HG03045 (cell line): Measurements from ENCODE around the gene HDC.
A peak's percentile ranks its signal among the peaks of the same experiment; 100 is the strongest.

ENCODE experiments used
- ATAC-seq: cut with Tn5 transposase; IDR thresholded peaks from one replicate; pipeline ENCODE4 v1.9.1; 2021; ENCODE audit warnings: mild to moderate bottlenecking, moderate library complexity; ENCODE audit not compliant: unreplicated experiment

HDC gene, protein sequence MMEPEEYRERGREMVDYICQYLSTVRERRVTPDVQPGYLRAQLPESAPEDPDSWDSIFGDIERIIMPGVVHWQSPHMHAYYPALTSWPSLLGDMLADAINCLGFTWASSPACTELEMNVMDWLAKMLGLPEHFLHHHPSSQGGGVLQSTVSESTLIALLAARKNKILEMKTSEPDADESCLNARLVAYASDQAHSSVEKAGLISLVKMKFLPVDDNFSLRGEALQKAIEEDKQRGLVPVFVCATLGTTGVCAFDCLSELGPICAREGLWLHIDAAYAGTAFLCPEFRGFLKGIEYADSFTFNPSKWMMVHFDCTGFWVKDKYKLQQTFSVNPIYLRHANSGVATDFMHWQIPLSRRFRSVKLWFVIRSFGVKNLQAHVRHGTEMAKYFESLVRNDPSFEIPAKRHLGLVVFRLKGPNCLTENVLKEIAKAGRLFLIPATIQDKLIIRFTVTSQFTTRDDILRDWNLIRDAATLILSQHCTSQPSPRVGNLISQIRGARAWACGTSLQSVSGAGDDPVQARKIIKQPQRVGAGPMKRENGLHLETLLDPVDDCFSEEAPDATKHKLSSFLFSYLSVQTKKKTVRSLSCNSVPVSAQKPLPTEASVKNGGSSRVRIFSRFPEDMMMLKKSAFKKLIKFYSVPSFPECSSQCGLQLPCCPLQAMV

DNA sequence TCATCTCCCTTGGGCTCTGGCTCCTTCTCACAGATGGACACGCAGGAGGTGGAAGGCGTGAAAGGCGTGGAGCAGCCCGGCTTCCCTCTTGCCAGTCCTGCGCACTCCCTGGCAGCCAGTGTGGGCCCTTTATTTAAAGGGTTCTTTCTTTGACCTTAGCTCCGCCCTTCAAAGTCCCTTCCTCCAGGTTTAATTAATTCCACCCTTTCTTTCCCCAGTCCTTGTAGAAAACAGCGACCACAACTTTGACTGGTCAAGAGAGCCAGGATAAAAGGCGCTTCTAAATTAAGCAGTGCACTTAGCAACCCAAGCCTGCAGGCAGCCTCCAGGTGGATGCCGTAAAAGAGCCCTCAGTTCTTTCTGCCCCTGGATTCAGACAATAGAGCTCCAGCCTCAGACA is at the start of gene HDC:
Gene HDC (minus strand): TSS at position 107 of the 400 bp plus-strand sequence. CDS start 103 bp downstream, at position 4.
- ATAC-seq, result no peak

DNA sequence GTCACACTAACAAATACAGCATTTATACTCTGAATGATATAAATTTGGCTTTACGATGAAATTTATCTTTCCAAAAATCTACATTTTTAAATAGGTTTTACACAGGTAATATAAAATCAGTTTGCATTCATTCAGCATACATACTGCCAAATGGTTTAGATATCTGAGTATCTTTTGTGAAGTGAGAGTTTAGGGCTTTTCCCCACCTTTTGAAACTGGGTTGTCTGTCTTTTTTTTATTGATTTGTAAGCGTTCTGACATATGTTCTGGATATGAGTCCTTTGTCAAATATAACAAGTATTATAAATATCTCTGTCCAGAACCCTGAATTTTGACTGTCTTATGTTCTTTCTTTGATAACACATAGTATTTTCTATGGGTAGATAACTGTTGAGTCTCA is 47.1 kb upstream of the HDC start:
- no peak for ATAC-seq

DNA sequence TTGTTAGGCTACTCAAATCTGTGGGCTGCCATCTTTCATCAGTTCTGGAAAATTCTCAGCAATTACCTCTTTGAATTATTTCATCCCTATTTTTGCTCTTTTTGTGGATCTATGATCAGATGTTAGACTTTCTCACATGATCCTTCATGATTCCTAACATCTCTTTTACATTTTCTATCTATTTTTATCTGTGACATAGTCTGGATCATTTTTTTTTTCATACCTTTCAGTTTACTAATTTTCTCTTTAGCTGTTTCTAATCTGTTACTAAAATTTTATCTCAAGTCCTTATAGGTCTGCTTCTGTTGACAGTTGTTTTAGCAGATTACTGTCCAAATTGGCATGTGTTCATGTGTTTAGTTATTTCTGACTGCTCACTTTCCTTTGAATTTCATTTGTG is 42.3 kb upstream of the HDC start:
- ATAC-seq, result no peak

DNA sequence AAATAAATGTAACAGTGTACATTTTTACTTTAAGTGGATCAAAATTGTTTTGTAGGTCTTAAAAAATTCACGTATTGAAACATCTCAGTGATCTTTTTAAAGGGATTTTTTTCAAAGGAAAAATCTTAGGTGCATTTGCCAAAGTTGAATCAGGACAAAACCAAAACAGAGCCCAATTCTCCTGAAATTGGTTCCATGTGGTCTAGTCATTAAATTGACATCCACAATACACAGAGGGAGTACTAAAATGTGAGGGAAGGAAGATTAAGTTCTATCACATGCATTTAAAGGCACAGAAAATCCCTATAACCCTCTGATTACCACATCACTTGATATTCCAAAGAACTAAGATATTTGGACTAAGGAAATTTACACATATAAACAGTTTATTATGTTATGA is 39.3 kb upstream of the HDC start:
- no peak for ATAC-seq

DNA sequence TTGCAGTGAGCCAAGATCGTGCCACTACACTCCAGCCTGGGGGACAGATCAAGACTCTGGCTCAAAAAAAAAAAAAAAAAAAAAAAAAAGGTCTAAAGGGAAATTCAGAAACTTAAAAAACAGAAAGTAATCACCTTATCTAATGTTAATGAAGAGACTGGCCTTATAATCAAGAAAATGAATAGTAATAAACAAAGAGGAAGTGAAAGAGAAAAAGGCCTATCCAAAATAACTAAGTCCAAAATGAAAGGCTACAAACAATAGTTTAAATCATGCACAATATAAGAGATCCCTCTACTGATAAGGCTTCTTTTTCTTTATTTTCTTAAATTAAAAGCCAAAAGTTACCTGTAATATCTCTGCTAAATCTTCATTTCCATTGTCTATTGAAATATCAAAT is 37.1 kb upstream of the HDC start:
- ATAC-seq, result no peak

DNA sequence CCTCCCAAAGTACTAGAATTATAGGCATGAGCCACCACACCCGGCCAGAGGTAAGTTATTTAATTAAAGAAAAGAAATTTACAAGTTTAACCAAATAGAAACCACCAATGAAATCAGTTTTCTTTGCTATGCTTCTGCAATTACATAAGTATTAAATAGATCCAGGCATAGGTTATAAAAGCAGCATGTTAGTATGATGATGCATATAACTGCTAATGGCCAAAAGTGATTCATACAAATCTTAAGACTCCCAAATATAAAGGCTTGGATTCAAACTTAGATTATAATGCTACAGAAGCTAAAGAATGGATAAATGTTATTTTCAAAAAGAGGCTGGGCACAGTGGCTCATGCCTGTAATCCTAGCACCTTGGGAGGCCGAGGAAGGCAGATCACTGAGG is 32.8 kb upstream of the HDC start:
- no peak for ATAC-seq

DNA sequence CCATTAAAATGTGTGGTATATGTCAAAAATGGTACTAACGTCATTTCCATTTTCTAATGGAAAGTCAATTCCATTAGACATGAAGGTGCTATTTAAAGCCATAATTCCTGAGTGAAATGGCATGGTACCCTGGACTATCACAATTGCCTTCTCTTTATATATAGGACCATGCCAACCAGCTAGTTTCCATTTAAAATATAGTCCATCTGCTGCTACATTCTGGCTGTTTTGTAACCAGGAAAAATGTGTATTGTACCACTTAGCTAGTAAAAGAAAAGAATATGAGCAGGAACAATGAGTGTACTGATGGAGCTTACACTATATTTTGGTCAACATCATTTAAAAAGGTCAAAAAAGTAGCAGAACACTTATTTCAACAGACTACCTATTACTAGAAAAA is 30.4 kb upstream of the HDC start:
- no peak for ATAC-seq

DNA sequence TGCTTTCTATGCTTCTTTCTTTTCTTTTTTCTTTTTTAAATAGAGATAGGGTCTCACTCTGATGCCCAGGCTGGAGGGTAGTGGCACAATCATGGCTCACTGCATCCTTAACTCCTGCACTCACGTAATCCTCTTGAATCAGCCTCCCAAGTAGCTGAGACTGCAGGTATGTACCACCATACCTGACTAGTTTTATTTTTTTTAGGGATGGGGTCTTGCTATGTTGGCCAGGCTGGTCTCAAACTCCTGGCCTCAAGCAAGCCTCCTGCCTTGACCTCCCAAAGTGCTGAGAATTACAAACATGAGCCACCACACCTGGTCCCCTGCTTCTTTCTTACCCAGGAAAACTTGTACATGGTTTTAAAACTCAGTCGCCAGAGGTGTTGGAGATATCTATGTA is 24.2 kb upstream of the HDC start:
- ATAC-seq, result no peak

DNA sequence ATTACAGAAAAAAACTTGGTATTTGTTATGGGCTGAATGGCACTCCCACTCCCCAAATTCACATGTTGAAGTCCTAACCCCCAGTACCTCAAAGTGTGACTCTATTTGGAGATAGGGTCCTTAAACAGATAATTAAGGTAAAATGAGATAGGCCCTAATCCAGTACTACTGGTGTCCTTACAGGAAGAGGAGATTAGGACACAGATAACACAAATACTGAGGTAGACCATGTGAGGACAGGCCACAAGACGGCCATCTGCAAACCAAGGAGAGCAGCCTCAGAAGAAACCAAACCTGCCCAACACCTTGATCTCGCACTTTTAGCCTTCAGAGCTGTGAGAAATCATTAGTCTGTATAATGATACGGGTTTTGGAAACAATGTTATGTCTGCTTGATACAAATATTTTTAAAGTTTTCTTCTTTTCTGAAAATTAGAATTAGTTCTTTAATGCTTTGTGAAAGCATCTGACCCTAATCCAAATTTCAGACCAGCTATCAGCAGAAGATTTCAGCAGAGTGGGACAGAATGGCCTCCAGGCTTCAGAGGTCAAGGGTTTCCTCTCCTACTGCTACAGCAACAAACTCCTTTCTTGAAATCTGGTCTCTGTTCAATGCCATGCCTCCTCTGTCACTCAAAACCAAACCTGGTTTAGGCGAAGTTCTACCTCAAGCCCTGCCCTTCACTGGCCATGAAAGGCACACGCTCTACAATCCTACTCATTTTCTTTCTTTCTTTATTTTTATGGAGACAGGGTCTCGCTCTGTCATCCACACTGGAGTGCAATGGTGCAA is 22.0 kb upstream of the HDC start:
- ATAC-seq, result no peak

DNA sequence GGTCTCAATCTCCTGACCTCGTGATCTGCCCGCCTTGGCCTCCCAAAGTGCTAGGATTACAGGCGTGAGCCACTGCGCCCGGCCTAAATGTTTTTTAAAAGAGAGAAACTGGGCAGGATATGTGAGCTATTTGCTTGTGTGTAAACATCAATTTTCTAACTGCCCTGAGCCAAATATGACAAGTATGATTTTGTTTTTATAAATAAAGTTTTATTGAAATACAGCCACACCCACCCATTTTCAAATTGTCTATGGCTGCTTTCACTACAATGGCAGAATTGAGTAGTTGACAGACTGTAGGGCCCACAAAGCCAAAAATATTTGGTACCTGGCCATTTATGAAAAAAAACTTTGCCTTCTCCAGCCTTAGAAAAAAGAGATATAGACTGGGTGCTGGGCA is 15.9 kb upstream of the HDC start:
- ATAC-seq, result no peak

DNA sequence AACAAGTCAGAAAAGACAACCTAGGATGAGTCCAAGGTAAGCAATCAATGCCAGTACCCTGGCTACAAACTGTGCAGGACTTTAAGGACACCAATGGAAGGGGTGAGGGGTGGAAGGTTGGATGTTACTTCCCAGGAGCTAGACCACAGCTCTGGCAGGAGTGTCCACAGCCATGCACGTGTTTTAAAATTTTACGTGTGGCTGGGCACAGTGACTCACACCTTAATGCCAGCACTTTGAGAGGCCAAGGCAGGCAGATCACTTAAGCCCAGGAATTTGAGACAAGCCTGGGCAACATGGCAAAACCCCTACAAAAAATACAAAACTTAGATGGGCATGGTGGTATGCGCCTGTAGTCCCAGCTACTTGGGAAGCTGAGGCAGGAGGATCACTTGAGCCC is 14.7 kb upstream of the HDC start:
- ATAC-seq, result no peak

DNA sequence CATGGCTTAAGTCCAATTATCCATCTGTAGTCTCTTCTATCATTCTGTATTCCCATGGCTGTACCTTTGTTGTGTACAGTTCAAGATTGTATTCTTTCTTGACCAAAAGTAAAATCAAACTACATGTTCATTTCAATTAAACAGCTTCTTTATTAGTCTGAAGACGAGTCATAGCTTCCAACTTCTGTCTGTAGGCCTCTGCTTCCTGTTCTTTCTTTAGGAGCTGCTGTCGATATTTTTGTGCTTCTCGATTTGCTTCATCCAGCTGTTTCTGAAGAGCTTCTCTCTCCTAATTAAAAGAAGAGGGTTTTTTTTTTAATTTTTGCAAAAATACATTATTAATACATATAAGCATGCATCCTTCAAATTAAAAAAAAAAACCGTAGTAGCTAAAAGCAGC is 13.0 kb upstream of the HDC start:
- ATAC-seq, result no peak

DNA sequence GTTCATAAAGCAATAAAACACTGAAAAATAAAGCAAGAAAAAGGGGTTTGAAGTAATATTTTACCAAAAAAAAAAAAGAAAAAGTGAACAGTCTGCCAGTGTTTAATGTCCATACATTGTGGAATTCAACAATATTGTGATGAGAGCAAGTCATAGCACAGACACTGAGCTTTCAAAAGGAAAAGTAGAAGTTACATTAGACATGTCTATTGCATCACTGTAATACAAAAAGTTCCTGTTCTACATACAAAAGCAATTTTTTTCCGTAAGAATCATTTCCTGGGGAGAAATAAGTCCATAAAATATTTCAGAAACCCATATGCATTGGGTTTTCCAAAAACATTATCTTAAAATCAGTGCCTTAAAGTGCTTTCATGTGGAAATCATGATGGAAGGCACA is 11.8 kb upstream of the HDC start:
- no peak for ATAC-seq

DNA sequence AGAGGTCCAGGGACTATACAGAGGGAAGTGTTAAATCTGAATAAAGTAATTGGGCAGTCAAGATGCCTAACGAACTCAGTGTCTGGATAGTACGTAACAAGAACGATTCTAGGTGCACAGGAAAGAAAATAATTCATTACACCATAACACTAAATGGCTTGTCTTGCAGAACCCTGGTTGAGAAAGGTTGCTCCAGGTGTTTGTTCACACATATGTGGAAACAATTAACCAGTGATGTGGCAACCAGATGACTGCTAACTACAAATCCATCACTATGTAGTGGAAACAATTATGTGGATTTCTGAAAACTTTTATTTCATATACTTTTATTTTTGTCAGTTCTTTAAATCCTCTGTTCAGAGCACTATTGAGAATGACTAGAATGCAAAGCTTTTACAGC is 10.4 kb upstream of the HDC start:
- ATAC-seq, result no peak

DNA sequence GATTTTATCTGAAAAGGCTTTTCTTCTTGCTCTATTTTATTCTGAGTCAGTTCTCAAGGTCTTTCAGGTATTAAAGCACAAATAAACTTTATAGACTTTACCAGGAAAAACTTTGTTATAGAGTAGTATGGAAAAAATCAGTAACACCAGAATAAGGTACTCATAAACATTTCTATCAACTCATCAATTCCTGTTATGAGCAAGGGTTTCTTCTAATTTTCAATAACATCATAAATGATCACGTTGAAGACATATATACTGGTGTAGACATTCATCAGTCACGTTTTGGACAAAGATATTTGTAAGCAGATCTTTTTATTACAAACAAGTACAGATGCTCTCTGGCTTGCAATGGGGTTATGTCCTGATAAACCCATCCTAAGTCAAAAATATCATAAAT is 9.6 kb upstream of the HDC start:
- no peak for ATAC-seq

DNA sequence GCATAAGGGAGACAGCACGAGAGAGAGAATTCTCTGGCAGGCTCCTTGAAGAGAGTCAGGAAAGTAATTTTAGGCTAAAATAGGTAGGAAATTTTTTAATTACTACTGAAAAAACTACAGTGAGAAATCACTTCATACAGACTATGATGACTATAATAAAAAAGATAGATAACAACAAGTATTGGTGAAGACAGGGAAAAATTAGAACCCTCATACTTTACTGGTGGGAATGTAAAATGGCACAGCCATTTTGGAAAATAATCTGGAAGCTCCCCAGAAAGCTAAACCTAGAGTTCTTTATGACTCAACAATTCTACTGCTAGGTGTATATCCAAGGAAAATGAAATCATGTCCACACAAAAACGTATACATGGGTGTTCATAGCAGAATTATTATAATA is 2.1 kb upstream of the HDC start:
- no peak for ATAC-seq

DNA sequence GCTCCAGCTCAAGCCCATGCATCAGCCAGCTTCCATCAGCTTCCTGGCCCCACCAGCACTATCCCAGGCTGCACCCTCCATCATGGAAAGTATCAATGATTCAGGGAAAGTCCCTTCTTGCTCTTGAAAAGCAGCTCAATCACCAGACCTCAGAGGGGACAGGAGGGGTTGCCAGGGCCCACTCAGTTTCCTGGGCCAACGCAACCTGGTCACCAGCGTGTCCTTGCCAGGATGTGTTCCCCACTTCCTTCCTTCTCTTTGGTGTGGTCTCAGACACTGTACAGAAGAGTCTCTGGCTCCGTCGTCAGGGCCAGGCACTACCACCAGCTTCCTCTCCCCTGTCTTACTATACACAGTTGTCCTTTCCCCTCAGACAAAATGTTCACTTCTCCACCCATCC is 3.0 kb downstream of the HDC start:
- ATAC-seq, result no peak

DNA sequence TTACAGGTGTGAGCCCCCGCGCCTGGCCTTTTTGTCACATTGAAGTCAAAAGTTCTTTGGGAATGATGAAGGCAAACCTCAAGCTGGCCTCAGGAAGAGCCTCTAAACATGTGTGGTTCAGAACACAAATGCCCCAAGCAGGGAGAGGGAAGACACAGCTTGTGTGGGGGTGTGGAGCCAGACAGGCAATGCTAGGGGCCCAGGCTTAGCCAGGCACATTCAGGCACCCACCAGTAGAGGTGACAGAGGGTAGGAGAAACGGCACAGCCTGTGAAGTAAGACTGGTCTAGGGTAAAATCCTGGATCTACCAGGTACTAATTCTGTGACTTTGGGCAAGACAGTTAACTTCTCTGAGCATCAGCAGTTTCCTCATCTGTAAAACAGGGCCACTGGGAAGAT is 3.5 kb downstream of the HDC start:
- no peak for ATAC-seq

DNA sequence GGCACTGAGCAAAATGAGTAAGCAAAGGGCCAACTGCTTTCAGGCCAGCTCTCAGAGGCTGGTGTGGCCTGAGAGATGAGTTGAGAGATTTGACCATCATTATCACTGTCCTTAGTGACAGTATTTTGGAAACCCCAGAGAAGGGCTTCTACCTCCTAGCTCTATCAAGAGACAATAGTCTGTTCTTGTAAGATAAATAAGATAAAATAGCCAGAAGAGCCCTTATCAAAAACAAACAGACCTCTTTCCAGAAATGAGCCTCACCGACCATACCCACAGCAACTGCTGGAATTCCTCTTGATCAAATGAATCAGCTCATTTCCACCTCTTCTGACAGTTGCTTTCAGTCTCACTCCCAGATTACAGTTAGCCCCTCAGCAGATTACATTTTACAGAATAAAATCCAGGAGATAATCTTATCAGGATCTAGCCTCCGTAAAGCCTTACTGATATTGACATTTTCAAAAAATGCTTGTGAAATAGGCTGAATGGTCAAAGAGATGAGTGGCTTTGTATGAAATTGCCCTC is 4.5 kb downstream of the HDC start:
- ATAC-seq, result peak; percentile 48

DNA sequence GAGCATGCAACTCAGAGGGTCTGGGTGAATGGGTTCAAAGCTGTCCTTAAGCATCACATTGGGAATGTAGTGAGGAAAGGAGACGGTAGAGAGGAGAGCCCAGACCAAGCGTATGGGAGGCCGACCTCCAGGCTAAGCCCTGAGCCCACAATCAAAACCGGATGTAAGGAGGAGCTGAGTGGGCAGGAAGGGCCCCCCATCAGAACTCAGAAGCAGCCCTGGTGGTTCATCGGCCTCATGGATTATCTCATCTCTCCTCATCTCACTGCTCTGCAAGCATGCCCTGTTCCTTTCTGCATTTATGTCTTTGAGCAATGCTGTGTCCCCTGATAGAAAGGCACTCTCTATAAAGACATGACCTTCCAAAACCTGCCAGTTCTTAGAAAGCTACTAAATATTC is 6.2 kb downstream of the HDC start:
- ATAC-seq, result no peak

DNA sequence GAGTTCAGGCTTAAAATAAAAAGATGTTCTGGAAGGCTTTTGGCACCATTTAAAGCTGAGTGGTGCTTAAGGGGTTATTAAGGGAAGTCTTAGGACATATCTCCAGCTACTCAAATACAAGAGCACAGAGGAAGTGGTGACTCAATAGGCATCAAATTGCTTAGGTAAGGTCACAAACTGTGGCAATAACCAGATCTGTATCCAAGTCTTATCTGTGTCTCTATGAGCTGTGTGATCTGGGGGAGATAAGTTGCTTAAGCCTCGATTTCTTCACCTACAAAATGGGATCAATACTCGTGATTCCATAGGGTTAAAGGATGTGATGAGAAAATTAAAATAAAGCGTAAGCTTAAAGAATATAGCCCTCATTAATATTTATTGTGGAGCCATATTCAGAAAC is 7.6 kb downstream of the HDC start:
- ATAC-seq, result no peak

DNA sequence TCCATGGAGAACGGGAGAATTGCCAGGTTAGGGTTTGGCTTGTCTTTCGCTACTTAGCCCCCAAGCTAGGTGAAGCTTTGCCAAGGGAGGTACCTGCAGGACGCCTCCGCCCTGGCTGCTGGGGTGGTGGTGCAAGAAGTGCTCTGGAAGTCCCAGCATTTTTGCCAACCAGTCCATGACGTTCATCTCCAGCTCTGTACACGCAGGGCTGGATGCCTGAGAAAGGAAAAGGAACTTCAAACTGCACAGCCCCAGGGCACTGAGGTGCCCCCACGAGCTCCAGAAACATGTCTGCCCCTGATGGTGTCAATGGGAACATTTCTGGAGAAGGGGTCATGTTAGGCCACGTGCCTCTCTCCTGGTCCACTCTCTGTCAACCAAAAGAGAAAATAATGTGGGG is 8.2 kb downstream of the HDC start:
- no peak for ATAC-seq
